Liver (tissue), 9 donors: ENCODE measurements around the gene BBIP1. TPM values are rescaled to one million over a fixed set of nuclear protein-coding genes. Genes with fewer than 3 reads are reported as not detected.

Experiments
- DNase-seq: peaks from one replicate; pipeline ENCODE4 v3.0.0-alpha.2; 2017; ENCODE audit warnings: low spot score
- H3K27ac ChIP-seq, 2 donors: one replicate each; pipeline ENCODE4 v1.7.0; 2013; ENCODE audit warnings: inconsistent platforms in 2 of 2, low read length in 2 of 2, control low read depth in 1 of 2, low read depth in 1 of 2, mild to moderate bottlenecking in 1 of 2
- H3K27me3 ChIP-seq, 4 donors: one replicate each; pipeline versions ENCODE4 v1.6.1 to v1.7.0; 2013; ENCODE audit warnings: low read length in 3 of 4, inconsistent platforms in 1 of 4, mild to moderate bottlenecking in 1 of 4, moderate library complexity in 1 of 4; ENCODE audit not compliant: control insufficient read depth in 4 of 4, insufficient read depth in 4 of 4
- H3K36me3 ChIP-seq, 4 donors: one replicate each; pipeline versions ENCODE4 v1.6.1 to v1.7.0; 2013; ENCODE audit warnings: low read length in 3 of 4, mild to moderate bottlenecking in 3 of 4, low read depth in 1 of 4, moderate library complexity in 1 of 4; ENCODE audit not compliant: control insufficient read depth in 4 of 4, insufficient read depth in 3 of 4
- H3K4me1 ChIP-seq, 4 donors: one replicate each; pipeline versions ENCODE4 v1.6.1 to v1.7.0; 2013; ENCODE audit warnings: low read length in 3 of 4, mild to moderate bottlenecking in 3 of 4, moderate library complexity in 1 of 4; ENCODE audit not compliant: control insufficient read depth in 4 of 4, insufficient read depth in 4 of 4
- H3K4me3 ChIP-seq, 3 donors: one replicate each; pipeline versions ENCODE4 v1.6.1 to v1.7.0; 2013; ENCODE audit warnings: low read length in 3 of 3, control low read depth in 1 of 3, low read depth in 1 of 3, mild to moderate bottlenecking in 1 of 3
- H3K9ac ChIP-seq, 2 donors: one replicate each; pipeline ENCODE4 v1.7.0; 2013; ENCODE audit warnings: low read length in 2 of 2, mild to moderate bottlenecking in 2 of 2, moderate library complexity in 2 of 2, control low read depth in 1 of 2, low read depth in 1 of 2
- H3K9me3 ChIP-seq, 4 donors: one replicate each; pipeline versions ENCODE4 v1.6.1 to v1.7.0; 2013; ENCODE audit warnings: low read length in 3 of 4; ENCODE audit not compliant: control insufficient read depth in 4 of 4
- ATF3 ChIP-seq: IDR thresholded peaks from 2 replicates; pipeline ENCODE4 v1.6.1; 2016; ENCODE audit warnings: antibody characterized with exemption
- EGR1 ChIP-seq, 2 donors: IDR thresholded peaks; 2 replicates each; pipeline ENCODE4 v1.6.1; 2016 to 2018; ENCODE audit warnings: antibody characterized with exemption in 2 of 2, low read depth in 2 of 2
- FOXA1 ChIP-seq: IDR thresholded peaks from 2 replicates; pipeline ENCODE4 v1.6.1; 2016; ENCODE audit warnings: antibody characterized with exemption
- FOXA2 ChIP-seq: IDR thresholded peaks from 2 replicates; pipeline ENCODE4 v1.6.1; 2016; ENCODE audit warnings: antibody characterized with exemption
- GABPA ChIP-seq, 2 donors: IDR thresholded peaks in 1 of 2; conservative IDR thresholded peaks in 1 of 2; 2 replicates each; pipeline ENCODE4 v1.6.1; 2016; ENCODE audit warnings: antibody characterized with exemption in 2 of 2, mild to moderate bottlenecking in 1 of 2, moderate library complexity in 1 of 2
- HNF4A ChIP-seq, 2 donors: conservative IDR thresholded peaks; 2 replicates each; pipeline ENCODE4 v1.6.1; 2016; ENCODE audit warnings: antibody characterized with exemption in 2 of 2, mild to moderate bottlenecking in 2 of 2
- HNF4G ChIP-seq: IDR thresholded peaks from 2 replicates; pipeline ENCODE4 v1.6.1; 2016; ENCODE audit warnings: antibody characterized with exemption
- JUND ChIP-seq, 2 donors: IDR thresholded peaks; 2 replicates each; pipeline ENCODE4 v1.6.1; 2016; ENCODE audit warnings: antibody characterized with exemption in 2 of 2
- NR2F2 ChIP-seq: IDR thresholded peaks from 2 replicates; pipeline ENCODE4 v1.6.1; 2016; ENCODE audit warnings: antibody characterized with exemption
- RAD21 ChIP-seq, 2 donors: IDR thresholded peaks; 2 replicates each; pipeline ENCODE4 v1.6.1; 2016; ENCODE audit warnings: antibody characterized with exemption in 2 of 2, mild to moderate bottlenecking in 2 of 2
- REST ChIP-seq: IDR thresholded peaks from 2 replicates; pipeline ENCODE4 v1.6.1; 2016; ENCODE audit warnings: antibody characterized with exemption, mild to moderate bottlenecking
- RXRA ChIP-seq, 2 donors: IDR thresholded peaks; 2 replicates each; pipeline ENCODE4 v1.6.1; 2017 to 2018; ENCODE audit warnings: antibody characterized with exemption in 2 of 2, mild to moderate bottlenecking in 1 of 2
- SP1 ChIP-seq: IDR thresholded peaks from 2 replicates; pipeline ENCODE4 v1.6.1; 2018; ENCODE audit warnings: antibody characterized with exemption, mild to moderate bottlenecking
- TAF1 ChIP-seq: conservative IDR thresholded peaks from 2 replicates; pipeline ENCODE4 v1.6.1; 2016; ENCODE audit warnings: antibody characterized with exemption, mild to moderate bottlenecking
- YY1 ChIP-seq: IDR thresholded peaks from 2 replicates; pipeline ENCODE4 v1.6.1; 2016; ENCODE audit warnings: antibody characterized with exemption, mild to moderate bottlenecking
- WGBS: extraction: QIAGEN DNeasy Blood & Tissue Kit; methylation state at CpG from one replicate; pipeline ENCODE4 v1.1.7; 2013; 5-methylcytosine and 5-hydroxymethylcytosine counted together
- polyA plus RNA-seq, 2 donors: library from polyadenylated mRNA; stranded (reverse) in 1 of 2; unstranded in 1 of 2; fragments of 200-250 nt in 1 of 2; fragments of >200 nt in 1 of 2; fragmentation: Nextera tagmentation in 1 of 2; extraction: Ambion mirVana in 1 of 2; gene quantifications; one replicate each; pipeline versions ENCODE4 v1.2.1 to v1.2.3, GENCODE V29; 2013 to 2015
- total RNA-seq, 2 donors: library from RNA; depleted of rRNA; stranded (reverse); fragments of >200 nt; gene quantifications; one replicate each; pipeline ENCODE4 v1.2.3, GENCODE V29; 2014
- TF ChIP-seq, protein P1 (sequence below): fragments of 150-350 bp; IDR thresholded peaks from 2 replicates; pipeline ENCODE4 v1.5.1; 2017; ENCODE audit warnings: improper control_type of control experiment, low read depth, low read length; ENCODE audit not compliant: missing input control
- TF ChIP-seq, protein P2 (sequence below): IDR thresholded peaks from 2 replicates; pipeline ENCODE4 v1.6.1; 2016; ENCODE audit warnings: antibody characterized with exemption
- TF ChIP-seq, protein P3 (sequence below): IDR thresholded peaks from 2 replicates; pipeline ENCODE4 v1.6.1; 2016; ENCODE audit warnings: antibody characterized with exemption
- donor health status: healthy.
- donor health status: healthy.
- donor health status: healthy.
- donor health status: healthy.
- donor health status: healthy.

The BBIP1 gene
- total and polyA plus RNA-seq, 4 donors, result 10.4 to 15.8 (median 11.1) TPM

DNA sequence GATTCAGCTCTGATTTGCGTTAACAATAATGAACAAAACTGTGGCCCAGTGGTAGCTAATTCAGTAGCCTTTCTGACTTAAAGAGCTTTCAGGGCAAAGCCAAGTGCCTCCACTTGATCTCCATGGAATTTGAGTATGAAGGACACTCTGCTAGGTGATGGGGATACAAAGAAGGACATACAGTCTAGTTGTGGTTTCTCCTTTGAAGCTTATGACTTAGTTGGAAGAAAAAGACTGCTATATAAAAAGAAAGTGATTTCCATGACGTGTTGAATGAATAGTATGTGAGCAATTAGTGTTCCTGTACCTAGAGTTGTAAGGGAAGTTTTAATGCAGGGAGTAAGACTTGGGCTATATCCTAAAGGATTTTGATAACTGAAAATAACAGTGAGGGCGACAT is 39.0 kb downstream of the BBIP1 start:
- Histone ChIP-seq H3K9ac (no peak overlapping the region), H3K36me3 (peaks cover 0 to 36% (median 13%) of the 10 kb centered on the region in 4 donors), H3K4me1 (peaks cover 0 to 22% (median 3%) of the 10 kb centered on the region in 4 donors), H3K9me3 (no peaks in the 10 kb centered on the region), H3K27ac (no peak overlapping the region), H3K27me3 (no peaks in the 10 kb centered on the region), H3K4me3 (no peak overlapping the region)
- WGBS, result 93% methylated on average over 3 of the region's 3 CpGs
- no peak for DNase-seq
- TF ChIP-seq RXRA (IDR thresholded peaks at IDR 0.05) (no peak), HNF4A (conservative IDR thresholded peaks at IDR 0.05) (no peak), YY1 (no peak), GABPA (IDR thresholded peaks at IDR 0.05 in 1 of 2, conservative IDR thresholded peaks at IDR 0.05 in 1 of 2) (no peak), ATF3 (no peak), NR2F2 (no peak), RAD21 (IDR thresholded peaks at IDR 0.05) (no peak), TAF1 (no peak), HNF4G (no peak), FOXA2 (no peak), EGR1 (IDR thresholded peaks at IDR 0.05; ENCODE audit: low read depth in 2 of 2) (no peak), SP1 (no peak), JUND (IDR thresholded peaks at IDR 0.05) (no peak), REST (no peak), FOXA1 (no peak)
- TF ChIP-seq, protein P1, sequence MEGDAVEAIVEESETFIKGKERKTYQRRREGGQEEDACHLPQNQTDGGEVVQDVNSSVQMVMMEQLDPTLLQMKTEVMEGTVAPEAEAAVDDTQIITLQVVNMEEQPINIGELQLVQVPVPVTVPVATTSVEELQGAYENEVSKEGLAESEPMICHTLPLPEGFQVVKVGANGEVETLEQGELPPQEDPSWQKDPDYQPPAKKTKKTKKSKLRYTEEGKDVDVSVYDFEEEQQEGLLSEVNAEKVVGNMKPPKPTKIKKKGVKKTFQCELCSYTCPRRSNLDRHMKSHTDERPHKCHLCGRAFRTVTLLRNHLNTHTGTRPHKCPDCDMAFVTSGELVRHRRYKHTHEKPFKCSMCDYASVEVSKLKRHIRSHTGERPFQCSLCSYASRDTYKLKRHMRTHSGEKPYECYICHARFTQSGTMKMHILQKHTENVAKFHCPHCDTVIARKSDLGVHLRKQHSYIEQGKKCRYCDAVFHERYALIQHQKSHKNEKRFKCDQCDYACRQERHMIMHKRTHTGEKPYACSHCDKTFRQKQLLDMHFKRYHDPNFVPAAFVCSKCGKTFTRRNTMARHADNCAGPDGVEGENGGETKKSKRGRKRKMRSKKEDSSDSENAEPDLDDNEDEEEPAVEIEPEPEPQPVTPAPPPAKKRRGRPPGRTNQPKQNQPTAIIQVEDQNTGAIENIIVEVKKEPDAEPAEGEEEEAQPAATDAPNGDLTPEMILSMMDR, result no peak
- TF ChIP-seq, protein P2, sequence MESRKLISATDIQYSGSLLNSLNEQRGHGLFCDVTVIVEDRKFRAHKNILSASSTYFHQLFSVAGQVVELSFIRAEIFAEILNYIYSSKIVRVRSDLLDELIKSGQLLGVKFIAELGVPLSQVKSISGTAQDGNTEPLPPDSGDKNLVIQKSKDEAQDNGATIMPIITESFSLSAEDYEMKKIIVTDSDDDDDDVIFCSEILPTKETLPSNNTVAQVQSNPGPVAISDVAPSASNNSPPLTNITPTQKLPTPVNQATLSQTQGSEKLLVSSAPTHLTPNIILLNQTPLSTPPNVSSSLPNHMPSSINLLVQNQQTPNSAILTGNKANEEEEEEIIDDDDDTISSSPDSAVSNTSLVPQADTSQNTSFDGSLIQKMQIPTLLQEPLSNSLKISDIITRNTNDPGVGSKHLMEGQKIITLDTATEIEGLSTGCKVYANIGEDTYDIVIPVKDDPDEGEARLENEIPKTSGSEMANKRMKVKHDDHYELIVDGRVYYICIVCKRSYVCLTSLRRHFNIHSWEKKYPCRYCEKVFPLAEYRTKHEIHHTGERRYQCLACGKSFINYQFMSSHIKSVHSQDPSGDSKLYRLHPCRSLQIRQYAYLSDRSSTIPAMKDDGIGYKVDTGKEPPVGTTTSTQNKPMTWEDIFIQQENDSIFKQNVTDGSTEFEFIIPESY, result no peak
- TF ChIP-seq, protein P3, sequence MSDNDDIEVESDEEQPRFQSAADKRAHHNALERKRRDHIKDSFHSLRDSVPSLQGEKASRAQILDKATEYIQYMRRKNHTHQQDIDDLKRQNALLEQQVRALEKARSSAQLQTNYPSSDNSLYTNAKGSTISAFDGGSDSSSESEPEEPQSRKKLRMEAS, result no peak
